SK-N-MC (cell line): ENCODE results near the gene PNMA6F.

ENCODE experiments used
- EZH2 ChIP-seq: fragments of 200-600 bp; sonication (generic); IDR thresholded peaks from one replicate; pipeline ENCODE4 v1.6.1; 2017; ENCODE audit warnings: antibody characterized with exemption
- POLR2AphosphoS5 ChIP-seq: IDR thresholded peaks from 2 replicates; pipeline ENCODE4 v1.6.1; 2012; ENCODE audit warnings: mild to moderate bottlenecking, low read depth, low read length, borderline replicate concordance

DNA sequence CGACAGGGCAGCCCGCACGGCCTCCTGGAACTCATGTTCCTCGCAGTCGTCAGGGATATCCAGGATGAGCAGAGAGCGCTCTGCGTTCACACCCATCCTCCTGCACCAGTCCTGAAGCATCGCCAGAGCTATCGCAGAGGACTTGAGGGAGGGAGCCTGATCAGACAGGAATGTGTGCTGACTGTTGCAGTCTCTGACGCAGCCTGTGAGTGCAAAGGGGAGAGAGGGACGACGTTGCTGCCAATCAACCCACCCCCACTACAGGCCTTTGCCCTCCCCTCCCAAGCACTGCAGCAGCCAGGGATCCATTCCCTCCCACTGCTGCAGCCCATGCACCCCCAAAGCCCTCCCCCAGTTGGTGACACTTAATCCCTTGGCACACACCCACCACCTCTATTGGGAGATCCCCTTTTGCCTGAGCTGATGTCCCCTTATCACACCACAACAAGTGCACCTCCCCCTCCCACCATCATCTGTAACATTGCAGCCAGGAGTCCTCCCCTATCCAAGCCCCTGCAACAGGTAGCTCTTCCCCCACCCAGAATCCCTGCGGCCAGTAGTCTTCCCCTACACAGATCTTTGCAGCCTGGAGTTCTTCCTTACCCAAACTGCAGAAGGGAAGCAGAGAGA lies 897 bp downstream of the PNMA6F start:
- no peak for TF ChIP-seq POLR2AphosphoS5
- TF ChIP-seq EZH2, result no peak
